Testis (tissue), 2 donors: ENCODE results near the gene ADAM15.

Experiments used
- POLR2A ChIP-seq: fragments of 450-650 bp; IDR thresholded peaks from one replicate; pipeline ENCODE4 v1.6.1; 2017; ENCODE audit warnings: antibody characterized with exemption, mild to moderate bottlenecking, moderate library complexity
- TF ChIP-seq, protein P1 (sequence below), 3 experiments: fragments of 450-650 bp in 2 of 3; fragments of 200-600 bp in 1 of 3; sonication (generic) in 1 of 3; IDR thresholded peaks; one replicate each; pipeline ENCODE4 v1.5.1; 2016 to 2019; ENCODE audit warnings: antibody characterized with exemption in 3 of 3, mild to moderate bottlenecking in 2 of 3, moderate library complexity in 1 of 3

DNA sequence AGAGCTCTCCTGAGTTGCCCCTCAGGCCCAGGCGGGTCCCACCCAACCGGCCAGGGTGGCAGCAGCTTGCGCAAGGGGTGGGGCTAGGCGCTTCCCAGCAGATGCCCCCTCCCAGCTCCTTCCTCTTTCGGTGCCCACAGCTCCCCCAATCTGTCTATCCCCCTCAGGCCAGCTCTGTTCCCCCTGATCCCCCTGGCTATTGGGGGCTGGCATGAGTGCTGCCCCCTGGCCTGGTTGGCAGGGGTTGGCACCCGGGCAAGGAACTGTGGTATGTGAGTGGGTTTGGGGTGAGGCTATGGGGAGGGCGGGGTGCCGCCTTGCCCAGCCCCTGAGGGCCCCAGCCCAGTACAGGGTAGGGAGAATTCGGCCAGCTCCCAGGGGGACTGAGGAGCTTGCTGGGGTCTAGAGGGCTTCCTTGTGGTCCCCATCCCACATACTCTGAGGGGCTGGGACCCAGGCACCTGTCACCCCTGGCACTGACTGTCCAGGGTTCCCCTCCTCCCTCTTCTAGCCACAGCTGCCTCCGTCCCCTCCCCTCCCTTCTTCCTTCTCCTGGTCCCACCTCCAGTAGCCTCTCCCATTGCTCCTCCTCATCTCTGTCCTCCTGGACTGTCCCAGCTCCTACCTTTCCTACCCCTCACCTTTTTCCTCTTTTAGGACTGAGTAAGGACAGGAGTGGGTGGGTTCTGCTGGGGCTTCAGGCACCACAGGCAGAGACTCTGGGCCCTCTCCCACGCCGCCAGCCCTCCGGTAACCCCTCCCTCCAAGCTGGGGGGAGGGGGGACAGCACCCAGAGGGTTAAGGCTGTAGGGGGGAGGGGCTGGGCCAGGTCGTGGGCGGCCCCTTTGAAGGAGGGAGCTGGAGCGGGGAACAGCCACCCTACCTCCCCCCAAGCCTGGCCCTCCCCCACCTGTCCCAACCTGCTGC lies 42.8 kb upstream of the ADAM15 start:
- TF ChIP-seq, protein P1, sequence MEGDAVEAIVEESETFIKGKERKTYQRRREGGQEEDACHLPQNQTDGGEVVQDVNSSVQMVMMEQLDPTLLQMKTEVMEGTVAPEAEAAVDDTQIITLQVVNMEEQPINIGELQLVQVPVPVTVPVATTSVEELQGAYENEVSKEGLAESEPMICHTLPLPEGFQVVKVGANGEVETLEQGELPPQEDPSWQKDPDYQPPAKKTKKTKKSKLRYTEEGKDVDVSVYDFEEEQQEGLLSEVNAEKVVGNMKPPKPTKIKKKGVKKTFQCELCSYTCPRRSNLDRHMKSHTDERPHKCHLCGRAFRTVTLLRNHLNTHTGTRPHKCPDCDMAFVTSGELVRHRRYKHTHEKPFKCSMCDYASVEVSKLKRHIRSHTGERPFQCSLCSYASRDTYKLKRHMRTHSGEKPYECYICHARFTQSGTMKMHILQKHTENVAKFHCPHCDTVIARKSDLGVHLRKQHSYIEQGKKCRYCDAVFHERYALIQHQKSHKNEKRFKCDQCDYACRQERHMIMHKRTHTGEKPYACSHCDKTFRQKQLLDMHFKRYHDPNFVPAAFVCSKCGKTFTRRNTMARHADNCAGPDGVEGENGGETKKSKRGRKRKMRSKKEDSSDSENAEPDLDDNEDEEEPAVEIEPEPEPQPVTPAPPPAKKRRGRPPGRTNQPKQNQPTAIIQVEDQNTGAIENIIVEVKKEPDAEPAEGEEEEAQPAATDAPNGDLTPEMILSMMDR (IDR thresholded peaks at IDR 0.05), result no peak
- TF ChIP-seq POLR2A, result no peak
